Endothelial cell of umbilical vein (primary cell): Measurements from ENCODE around the gene CLP1. TPM values are rescaled to one million over a fixed set of nuclear protein-coding genes. Genes with fewer than 3 reads are reported as not detected.

Experiments used
- BruUV-seq: library from RNA; stranded (reverse); fragments of 400-500 nt; replicated peaks from 2 replicates; lab custom pipeline; 2021; lab: Mats Ljungman, UMichigan
- CTCF ChIA-PET: fragments of 300-600, 350-600 bp; sonication (Branson Sonifier 250); formaldehyde crosslinking; loops from one replicate; lab custom pipeline; 2021; ENCODE audit warnings: antibody characterized with exemption, inconsistent platforms; lab: Charles Lee
- POLR2A ChIA-PET: fragments of 300-600, 350-600 bp; sonication (Branson Sonifier 250); formaldehyde crosslinking; loops from one replicate; lab custom pipeline; 2021; ENCODE audit warnings: antibody characterized with exemption, inconsistent platforms; lab: Charles Lee
- DNase-seq: peaks from one replicate; pipeline ENCODE4 v3.0.0-alpha.2; 2011; ENCODE audit warnings: low read depth, low spot score
- FAIRE-seq: peaks from 2 replicates; lab custom pipeline; 2011; peaks lifted over from hg19 to GRCh38; lab: Jason Lieb, UNC
- H2AFZ ChIP-seq: 2 replicates; pipeline ENCODE4 v1.6.0; 2012; ENCODE audit warnings: low read depth, low read length, control low read depth, inconsistent platforms
- H3K27ac ChIP-seq: 2 replicates; pipeline ENCODE4 v1.5.1; 2011; ENCODE audit warnings: low read depth, mild to moderate bottlenecking, control low read depth, low read length, moderate library complexity; ENCODE audit not compliant: insufficient read depth
- H3K27me3 ChIP-seq, 2 experiments: 2 replicates each; pipeline versions ENCODE4 v1.6.0 to v1.6.1; 2011; ENCODE audit warnings: low read length in 2 of 2, mixed read lengths in 1 of 2; ENCODE audit not compliant: control insufficient read depth in 2 of 2, insufficient read depth in 2 of 2
- H3K36me3 ChIP-seq, 2 experiments: 2 replicates in 1 of 2; 3 replicates in 1 of 2; pipeline ENCODE4 v1.5.1; 2011; ENCODE audit warnings: low read length in 2 of 2, mild to moderate bottlenecking in 1 of 2, moderate library complexity in 1 of 2; ENCODE audit not compliant: control insufficient read depth in 2 of 2, insufficient read depth in 2 of 2; ENCODE audit errors: extremely low read depth in 1 of 2
- H3K4me1 ChIP-seq: 3 replicates; pipeline ENCODE4 v1.5.1; 2011; ENCODE audit warnings: mild to moderate bottlenecking, low read length; ENCODE audit not compliant: control insufficient read depth, insufficient read depth; ENCODE audit errors: extremely low read depth
- H3K4me2 ChIP-seq: 2 replicates; pipeline ENCODE4 v1.6.1; 2011; ENCODE audit warnings: low read length, control low read depth, mixed read lengths; ENCODE audit not compliant: insufficient read depth
- H3K4me3 ChIP-seq, 3 experiments: fragments of 200-600 bp in 1 of 3; sonication (generic), shearing (Covaris generic) in 1 of 3; replicated peaks in 1 of 3; 2 replicates each; pipeline ENCODE4 v1.5.1; 2011 to 2016; ENCODE audit warnings: control low read depth in 3 of 3, low read length in 3 of 3, mild to moderate bottlenecking in 2 of 3, inconsistent platforms in 1 of 3, low read depth in 1 of 3, moderate library complexity in 1 of 3; ENCODE audit not compliant: insufficient read depth in 1 of 3
- H3K79me2 ChIP-seq: 2 replicates; pipeline ENCODE4 v1.6.0; 2012; ENCODE audit warnings: low read length, inconsistent platforms; ENCODE audit not compliant: control insufficient read depth, insufficient read depth
- H3K9ac ChIP-seq: replicated peaks from 2 replicates; pipeline ENCODE3; 2011; ENCODE audit warnings: low read length, control low read depth; ENCODE audit not compliant: insufficient read depth; ENCODE audit errors: extremely low read depth
- H3K9me1 ChIP-seq: replicated peaks from 3 replicates; pipeline ENCODE4 v1.6.0; 2011; ENCODE audit warnings: mild to moderate bottlenecking, low read length; ENCODE audit not compliant: control insufficient read depth, insufficient read depth; ENCODE audit errors: extremely low read depth
- H3K9me3 ChIP-seq: replicated peaks from 2 replicates; pipeline ENCODE4 v1.5.1; 2012; ENCODE audit warnings: low read length, inconsistent platforms; ENCODE audit not compliant: control insufficient read depth, insufficient read depth
- H4K20me1 ChIP-seq: replicated peaks from 2 replicates; pipeline ENCODE3; 2011; ENCODE audit warnings: mild to moderate bottlenecking, low read length; ENCODE audit not compliant: control insufficient read depth, insufficient read depth; ENCODE audit errors: extremely low read depth
- CTCF ChIP-seq, 2 donors: IDR thresholded peaks; 1 replicate in 1 of 2; 2 replicates in 1 of 2; pipeline ENCODE4 v1.5.1; 2011; ENCODE audit warnings: low read length in 2 of 2, mild to moderate bottlenecking in 2 of 2, moderate library complexity in 2 of 2, control low read depth in 1 of 2, inconsistent platforms in 1 of 2, low read depth in 1 of 2; ENCODE audit not compliant: insufficient read depth in 1 of 2; ENCODE audit errors: extremely low read depth in 1 of 2
- EZH2 ChIP-seq: IDR thresholded peaks from 2 replicates; pipeline ENCODE4 v1.6.1; 2012; ENCODE audit warnings: borderline replicate concordance, low read depth, mild to moderate bottlenecking, moderate library complexity, low read length, inconsistent platforms; ENCODE audit not compliant: severe bottlenecking
- FOS ChIP-seq: IDR thresholded peaks from 2 replicates; pipeline ENCODE4 v1.6.1; 2011; ENCODE audit warnings: mild to moderate bottlenecking, low read length, moderate library complexity, borderline replicate concordance; ENCODE audit not compliant: insufficient read depth
- GATA2 ChIP-seq: IDR thresholded peaks from 2 replicates; pipeline ENCODE4 v1.7.0; 2011; ENCODE audit warnings: low read depth, mild to moderate bottlenecking, moderate library complexity, mixed read lengths, low read length; ENCODE audit not compliant: insufficient read length, insufficient read depth
- JUN ChIP-seq: IDR thresholded peaks from 2 replicates; pipeline ENCODE4 v1.6.1; 2011; ENCODE audit warnings: borderline replicate concordance, low read depth; ENCODE audit not compliant: insufficient read length, insufficient read depth
- MAX ChIP-seq: IDR thresholded peaks from 2 replicates; pipeline ENCODE4 v1.6.1; 2011; ENCODE audit not compliant: insufficient read depth, insufficient read length
- MYC ChIP-seq: IDR thresholded peaks from one replicate; pipeline ENCODE4 v1.6.1; 2011; ENCODE audit warnings: mild to moderate bottlenecking, low read depth, low read length
- POLR2A ChIP-seq: IDR thresholded peaks from 2 replicates; pipeline ENCODE4 v1.6.1; 2012; ENCODE audit warnings: low read depth, mild to moderate bottlenecking, control low read depth, low read length
- POLR2AphosphoS5 ChIP-seq: IDR thresholded peaks from 2 replicates; pipeline ENCODE4 v1.6.1; 2012; ENCODE audit warnings: low read depth, mild to moderate bottlenecking, control low read depth, low read length, moderate library complexity; ENCODE audit not compliant: insufficient read depth
- dilution Hi-C: fragments of 300-500 bp; cut with MboI; formaldehyde crosslinking; loops from one replicate; pipeline ENCODE4 v1.15.0; 2019; ENCODE audit warnings: low sequenced_read_pairs; ENCODE audit not compliant: extremely low pct_ligation_motif_present
- intact Hi-C: fragments of 100-400 bp; cut with micrococcal nuclease; formaldehyde crosslinking; loops from one replicate; pipeline ENCODE4 v1.10.0; 2022
- polyA plus RNA-seq, 4 experiments: library from polyadenylated mRNA; depleted of rRNA in 3 of 4; stranded (reverse) in 3 of 4; unstranded in 1 of 4; fragments of >200 nt; gene quantifications; 2 replicates each; pipeline versions ENCODE4 v1.2.1 to v1.2.3, GENCODE V29; 2011 to 2012; ENCODE audit warnings: missing spikeins in 1 of 4
- total RNA-seq: library from RNA; stranded (reverse); gene quantifications from 2 replicates; pipeline ENCODE4 v1.2.3, GENCODE V29; 2021

Gene CLP1
- total and polyA plus RNA-seq, 2 donors (not counting 3 experiments of a cell fraction or from before 2014, with no cell fraction given) = 17.9 to 20.8 TPM

- H3K9me3 ChIP-seq = no peaks in the 10 kb centered on the region
- no peak overlapping the region for H3K4me3 ChIP-seq
- ChIA-PET POLR2A (no interaction called here), CTCF (interaction anchor here (1.1 to 1.4 kb wide), 3 partner anchors 23 to 216 kb away, joined by 3 read pairs; no protein-coding TSS in a partner anchor)
- dilution Hi-C loops (no loop called here), intact Hi-C loops (no loop called here)
- H3K79me2 ChIP-seq = peaks cover 88% of the 10 kb centered on the region
- no peak overlapping the region for H3K9ac ChIP-seq
- peaks cover 7% of the 10 kb centered on the region for H3K4me1 ChIP-seq
- no peak overlapping the region for H2AFZ ChIP-seq
- TF ChIP-seq EZH2 (no peak), POLR2AphosphoS5 (no peak), JUN (no peak), FOS (no peak), POLR2A (no peak), MAX (no peak), GATA2 (no peak), CTCF (IDR thresholded peaks at IDR 0.05; ENCODE audit: extremely low read depth in 1 of 2, insufficient read depth in 1 of 2, low read depth in 1 of 2, low read length in 2 of 2) (no peak), MYC (no peak)
- no peaks in the 10 kb centered on the region for H3K27me3 ChIP-seq
- FAIRE-seq (no peak), DNase-seq (no peak)
- BruUV-seq = no TSS peak
- no peaks in the 10 kb centered on the region for H3K9me1 ChIP-seq
- peaks cover 10 to 11% of the 10 kb centered on the region in 2 experiments for H3K36me3 ChIP-seq
- H4K20me1 ChIP-seq = no peaks in the 10 kb centered on the region
- no peak overlapping the region for H3K4me2 ChIP-seq
- H3K27ac ChIP-seq = no peak overlapping the region
Measured at GRCh38 chr11:57675176-57675941, 17.8 kb downstream of the CLP1 start.
